ENCODE results near the gene NCS1.

GRCh38 chr9:130171226-130172148, 717 bp upstream of the NCS1 start:
- TF ChIP-seq CTCF (IDR thresholded peaks at IDR 0.05; ENCODE audit: low read depth, low read length, poor library complexity, severe bottlenecking) (no peak), EZH2phosphoT487 (IDR thresholded peaks at IDR 0.05; ENCODE audit: borderline replicate concordance, low read length) (no peak)

Measured in DOHH2 (cell line).